Measurements from ENCODE around the gene DUSP1.

DUSP1 gene

DNA sequence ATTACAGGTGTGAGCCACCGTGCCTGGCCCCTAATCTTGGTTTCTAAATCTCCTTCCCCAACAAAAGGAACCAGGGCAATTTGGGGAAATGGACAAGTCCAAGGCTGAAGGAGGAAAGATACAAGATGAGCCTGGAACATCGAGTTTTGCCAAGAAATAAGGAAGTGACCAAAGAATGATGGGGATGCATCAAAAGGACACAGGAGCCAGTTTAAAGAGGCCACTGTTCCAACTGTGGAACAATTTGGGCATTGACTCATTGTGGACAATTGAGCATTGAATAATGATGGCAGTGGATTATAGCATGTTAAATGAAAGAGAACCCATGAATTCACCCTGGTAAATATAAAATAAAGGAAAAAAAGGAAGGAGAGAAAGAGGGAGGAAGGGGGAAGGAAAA is 47.5 kb downstream of the DUSP1 start:
- DNase-seq = no peak

DNA sequence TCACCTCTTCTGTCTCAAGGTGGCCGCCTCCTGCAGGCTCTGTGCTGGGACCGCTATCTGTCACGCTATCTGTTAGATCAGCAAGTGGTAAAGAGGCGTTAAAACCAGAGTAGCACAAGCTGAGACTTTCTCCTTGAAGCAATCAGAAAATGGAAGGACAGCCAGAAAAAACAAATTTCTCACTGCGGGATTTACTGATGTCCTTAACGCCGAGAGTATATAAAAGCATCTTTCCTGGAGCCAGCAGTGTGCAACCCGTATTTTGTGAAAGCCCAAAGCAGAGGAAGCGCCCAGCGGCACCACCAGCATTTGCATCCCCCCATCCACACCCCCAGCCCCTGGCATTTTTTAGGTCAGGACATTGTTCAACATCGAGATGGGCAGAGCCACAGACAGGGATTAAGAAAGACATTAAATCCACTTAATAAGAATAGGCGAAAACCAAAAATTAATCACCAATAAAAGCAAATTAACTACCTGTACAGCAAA is 48.6 kb downstream of the DUSP1 start:
- no peak for DNase-seq

GRCh38 chr5:172721455-172722326 is 49.3 kb downstream of the DUSP1 start:
- no peak for DNase-seq

- DNase-seq = no peak
Observed at GRCh38 chr5:172720655-172721054, 50.3 kb downstream of the DUSP1 start.

GRCh38 chr5:172719211-172719610 is 51.8 kb downstream of the DUSP1 start:
- no peak for DNase-seq

DNA sequence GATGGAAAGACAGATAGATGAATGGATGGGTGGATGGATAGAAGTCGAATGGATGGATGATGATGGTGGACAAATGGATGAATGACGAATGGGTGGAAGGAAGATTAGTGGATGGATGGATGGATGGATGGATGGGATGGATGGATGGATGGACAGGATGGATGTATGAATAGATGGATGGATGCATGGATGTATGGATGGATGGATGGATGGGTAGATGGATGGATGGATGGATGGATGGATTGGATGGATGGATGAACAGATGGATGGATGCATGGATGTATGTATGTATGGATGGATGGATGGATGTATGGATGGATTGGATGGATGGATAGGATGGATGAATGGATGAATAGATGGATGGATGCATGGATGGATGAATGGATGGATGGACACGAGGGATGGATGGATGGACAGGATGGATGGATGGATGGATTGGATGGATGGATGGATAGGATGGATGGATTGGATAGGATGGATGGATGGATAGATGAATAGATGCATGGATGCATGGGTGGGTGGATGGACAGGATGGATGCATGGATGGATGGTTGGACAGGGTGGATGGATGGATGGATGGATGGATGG is 52.4 kb downstream of the DUSP1 start:
- no peak for DNase-seq

Data from cortex of kidney (tissue), 1 donor.